OCI-LY3 (cell line): ENCODE data around the gene ANKRD29.
A peak's percentile ranks its signal among the peaks of the same experiment; 100 is the strongest.

Experiments used
- H2AFZ ChIP-seq: fragments of 200-600, 300-600 bp; shearing (Covaris generic); 2 replicates; pipeline ENCODE4 v1.6.0; 2014; ENCODE audit warnings: antibody characterized with exemption, low read depth, low read length
- H3K27ac ChIP-seq: fragments of 200-600, 300-600 bp; sonication (generic); 2 replicates; pipeline ENCODE4 v1.5.1; 2014; ENCODE audit warnings: mild to moderate bottlenecking, low read length, moderate library complexity, mixed read lengths
- H3K27me3 ChIP-seq: fragments of 200-600, 300-600 bp; sonication (generic); 2 replicates; pipeline ENCODE4 v1.6.1; 2014; ENCODE audit warnings: low read depth, low read length, mixed read lengths
- H3K36me3 ChIP-seq: fragments of 200-600, 300-600 bp; sonication (generic); replicated peaks from 2 replicates; pipeline ENCODE3; 2014; ENCODE audit warnings: low read depth, low read length, mixed read lengths
- H3K4me1 ChIP-seq: fragments of 300-600, 200-600 bp; sonication (generic); 2 replicates; pipeline ENCODE4 v1.6.1; 2014; ENCODE audit warnings: low read length, mixed read lengths
- H3K4me2 ChIP-seq: fragments of 200-600, 300-600 bp; sonication (generic); 2 replicates; pipeline ENCODE4 v1.6.1; 2014; ENCODE audit warnings: low read length, mixed read lengths
- H3K4me3 ChIP-seq: fragments of 300-600, 200-600 bp; sonication (generic); 2 replicates; pipeline ENCODE4 v1.5.1; 2014; ENCODE audit warnings: antibody characterized with exemption, mild to moderate bottlenecking, low read length, moderate library complexity
- H3K79me2 ChIP-seq: fragments of 300-600, 200-600 bp; shearing (Covaris generic); 2 replicates; pipeline ENCODE4 v1.6.1; 2014; ENCODE audit warnings: mild to moderate bottlenecking, low read length, mixed read lengths
- H3K9ac ChIP-seq: fragments of 300-600, 200-600 bp; shearing (Covaris generic); 2 replicates; pipeline ENCODE4 v1.6.0; 2014; ENCODE audit warnings: mild to moderate bottlenecking, low read length, moderate library complexity
- H3K9me3 ChIP-seq: fragments of 200-600, 300-600 bp; shearing (Covaris generic); 2 replicates; pipeline ENCODE4 v1.6.1; 2014; ENCODE audit warnings: low read length, mixed read lengths; ENCODE audit not compliant: insufficient read depth
- H4K20me1 ChIP-seq: fragments of 200-600, 300-600 bp; sonication (generic); 2 replicates; pipeline ENCODE4 v1.6.1; 2016; ENCODE audit warnings: low read length, mixed read lengths; ENCODE audit not compliant: insufficient read depth
- CTCF ChIP-seq: fragments of 200-600, 300-600 bp; sonication (generic); IDR thresholded peaks from 2 replicates; pipeline ENCODE4 v1.5.1; 2014; ENCODE audit warnings: antibody characterized with exemption, low read length, low read depth
- EZH2phosphoT487 ChIP-seq: fragments of 200-600 bp; shearing (Covaris generic); IDR thresholded peaks from 2 replicates; pipeline ENCODE4 v1.6.1; 2018; ENCODE audit warnings: antibody characterized with exemption, mixed run types, low read depth

The ANKRD29 gene

GRCh38 chr18:23662309-23663263, at the start of gene ANKRD29:
Gene ANKRD29 (minus strand): TSS chr18:23662911. CDS start chr18:23662730, 181 bp downstream.
- Histone ChIP-seq H2AFZ (0 out of 2 replicates have a peak within 1 kb of the TSS, but pooled peaks have one; percentile 46), H3K79me2 (no peaks in the 10 kb centered on the region), H3K4me1 (peaks cover 3% of the 10 kb centered on the region; the same call in 1 of the 2 replicates), H3K36me3 (no peaks in the 10 kb centered on the region), H3K27me3 (peaks cover 20% of the 10 kb centered on the region), H3K4me2 (peak within 1 kb of the TSS; percentile 88), H3K4me3 (peak within 1 kb of the TSS; percentile 84), H3K27ac (no peak within 1 kb of the TSS), H3K9me3 (no peaks in the 10 kb centered on the region), H3K9ac (peak within 1 kb of the TSS; percentile 50; the same call in 1 of the 2 replicates), H4K20me1 (no peaks in the 10 kb centered on the region)
- TF ChIP-seq CTCF = no peak

GRCh38 chr18:23712445-23712844, 49.7 kb upstream of the ANKRD29 start:
- no peak overlapping the region for H3K4me2 ChIP-seq
- H3K79me2 ChIP-seq = no peaks in the 10 kb centered on the region
- no peak overlapping the region for H3K9ac ChIP-seq
- no peak overlapping the region for H2AFZ ChIP-seq
- no peak overlapping the region for H3K27ac ChIP-seq
- H4K20me1 ChIP-seq = no peaks in the 10 kb centered on the region
- no peaks in the 10 kb centered on the region for H3K27me3 ChIP-seq
- peaks cover 14% of the 10 kb centered on the region for H3K4me1 ChIP-seq
- no peaks in the 10 kb centered on the region for H3K9me3 ChIP-seq
- no peaks in the 10 kb centered on the region for H3K36me3 ChIP-seq
- TF ChIP-seq EZH2phosphoT487 (no peak), CTCF (no peak)
- H3K4me3 ChIP-seq = no peak overlapping the region

GRCh38 chr18:23711426-23711825, 48.7 kb upstream of the ANKRD29 start:
- H3K9me3 ChIP-seq = peaks cover 5% of the 10 kb centered on the region
- no peak overlapping the region for H3K4me2 ChIP-seq
- no peaks in the 10 kb centered on the region for H4K20me1 ChIP-seq
- peaks cover 11% of the 10 kb centered on the region for H3K4me1 ChIP-seq
- H3K9ac ChIP-seq = no peak overlapping the region
- H3K36me3 ChIP-seq = peaks cover 4% of the 10 kb centered on the region
- TF ChIP-seq EZH2phosphoT487 = no peak
- TF ChIP-seq CTCF = no peak
- H3K4me3 ChIP-seq = no peak overlapping the region
- no peaks in the 10 kb centered on the region for H3K27me3 ChIP-seq
- no peak overlapping the region for H2AFZ ChIP-seq
- no peak overlapping the region for H3K27ac ChIP-seq
- no peaks in the 10 kb centered on the region for H3K79me2 ChIP-seq

- Histone ChIP-seq H3K27me3 (no peaks in the 10 kb centered on the region), H3K27ac (no peak overlapping the region), H3K4me2 (no peak overlapping the region), H3K4me3 (no peak overlapping the region), H3K36me3 (peaks cover 4% of the 10 kb centered on the region), H2AFZ (no peak overlapping the region), H3K4me1 (peaks cover 6% of the 10 kb centered on the region), H3K79me2 (no peaks in the 10 kb centered on the region), H4K20me1 (no peaks in the 10 kb centered on the region), H3K9ac (no peak overlapping the region), H3K9me3 (peaks cover 5% of the 10 kb centered on the region)
- TF ChIP-seq EZH2phosphoT487 (no peak), CTCF (no peak)
These were observed 48.2 kb upstream of the ANKRD29 start for GRCh38 chr18:23710946-23711345.
